Measurements from ENCODE around the gene TEX51.

- TF ChIP-seq CTCF (conservative IDR thresholded peaks at IDR 0.05), result no peak
- TF ChIP-seq ZFX (IDR thresholded peaks at IDR 0.05), result no peak
Measured at GRCh38 chr2:126907671-126908070, 9.0 kb downstream of the TEX51 start.

Data from C4-2B (cell line).